HL-60 (cell line): Measurements from ENCODE around the gene KRT17.
"Not testable (repeated sequence)": the region's sequence is repeated elsewhere in the genome, so short reads cannot be mapped to it uniquely, and the experiment has no call there.

Source experiments
- POLR2AphosphoS5 ChIP-seq: IDR thresholded peaks from 2 replicates; pipeline ENCODE4 v1.6.1; 2012; ENCODE audit warnings: low read depth
- SPI1 ChIP-seq: IDR thresholded peaks from 2 replicates; pipeline ENCODE4 v1.6.1; 2012; ENCODE audit warnings: low read depth, mild to moderate bottlenecking, borderline replicate concordance
- TF ChIP-seq, protein P1 (sequence below): IDR thresholded peaks from one replicate; pipeline ENCODE4 v1.5.1; 2011; ENCODE audit warnings: low read length, control low read depth, inconsistent platforms; ENCODE audit not compliant: insufficient read depth
- TF ChIP-seq, protein P2 (sequence below): IDR thresholded peaks from 2 replicates; pipeline ENCODE4 v1.6.1; 2012; ENCODE audit warnings: low read depth; ENCODE audit not compliant: insufficient replicate concordance

DNA sequence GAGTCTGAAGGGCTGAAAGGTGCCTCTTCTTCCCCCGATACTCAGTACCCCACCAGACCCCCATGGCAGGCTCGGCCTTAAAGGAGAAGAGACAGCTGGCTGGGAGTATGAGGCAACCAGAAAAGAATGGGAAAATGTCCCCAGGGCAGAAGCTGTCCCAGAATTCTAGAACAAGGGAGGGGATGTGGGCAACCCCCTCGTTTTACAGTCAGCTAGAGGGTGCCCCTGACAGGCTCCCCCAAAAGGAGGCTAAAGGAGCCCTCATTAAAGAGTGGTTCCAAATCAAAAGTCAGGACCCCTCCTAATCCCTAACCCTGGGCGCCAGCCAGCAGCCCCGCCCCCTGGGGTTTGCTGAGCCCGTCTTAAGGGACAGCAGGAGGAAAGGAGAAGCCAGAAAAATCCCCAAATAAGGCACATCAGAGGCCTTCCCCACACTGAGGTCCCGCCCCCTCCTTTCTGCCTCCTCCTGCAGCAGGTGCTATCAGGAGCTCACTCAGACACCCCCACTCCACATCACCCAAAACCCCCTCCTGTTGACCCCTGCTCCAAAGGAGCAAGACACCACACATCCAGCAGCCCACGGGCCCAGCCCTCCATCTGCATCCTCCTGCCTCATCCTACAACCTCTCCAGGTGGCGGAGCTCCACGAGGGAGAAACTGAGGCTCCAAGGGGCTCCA, 1.1 kb downstream of the KRT17 start:
- not testable (repeated sequence) for TF ChIP-seq POLR2AphosphoS5, SPI1
- TF ChIP-seq, protein P1, sequence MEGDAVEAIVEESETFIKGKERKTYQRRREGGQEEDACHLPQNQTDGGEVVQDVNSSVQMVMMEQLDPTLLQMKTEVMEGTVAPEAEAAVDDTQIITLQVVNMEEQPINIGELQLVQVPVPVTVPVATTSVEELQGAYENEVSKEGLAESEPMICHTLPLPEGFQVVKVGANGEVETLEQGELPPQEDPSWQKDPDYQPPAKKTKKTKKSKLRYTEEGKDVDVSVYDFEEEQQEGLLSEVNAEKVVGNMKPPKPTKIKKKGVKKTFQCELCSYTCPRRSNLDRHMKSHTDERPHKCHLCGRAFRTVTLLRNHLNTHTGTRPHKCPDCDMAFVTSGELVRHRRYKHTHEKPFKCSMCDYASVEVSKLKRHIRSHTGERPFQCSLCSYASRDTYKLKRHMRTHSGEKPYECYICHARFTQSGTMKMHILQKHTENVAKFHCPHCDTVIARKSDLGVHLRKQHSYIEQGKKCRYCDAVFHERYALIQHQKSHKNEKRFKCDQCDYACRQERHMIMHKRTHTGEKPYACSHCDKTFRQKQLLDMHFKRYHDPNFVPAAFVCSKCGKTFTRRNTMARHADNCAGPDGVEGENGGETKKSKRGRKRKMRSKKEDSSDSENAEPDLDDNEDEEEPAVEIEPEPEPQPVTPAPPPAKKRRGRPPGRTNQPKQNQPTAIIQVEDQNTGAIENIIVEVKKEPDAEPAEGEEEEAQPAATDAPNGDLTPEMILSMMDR, result not testable (repeated sequence)
- TF ChIP-seq, protein P2, sequence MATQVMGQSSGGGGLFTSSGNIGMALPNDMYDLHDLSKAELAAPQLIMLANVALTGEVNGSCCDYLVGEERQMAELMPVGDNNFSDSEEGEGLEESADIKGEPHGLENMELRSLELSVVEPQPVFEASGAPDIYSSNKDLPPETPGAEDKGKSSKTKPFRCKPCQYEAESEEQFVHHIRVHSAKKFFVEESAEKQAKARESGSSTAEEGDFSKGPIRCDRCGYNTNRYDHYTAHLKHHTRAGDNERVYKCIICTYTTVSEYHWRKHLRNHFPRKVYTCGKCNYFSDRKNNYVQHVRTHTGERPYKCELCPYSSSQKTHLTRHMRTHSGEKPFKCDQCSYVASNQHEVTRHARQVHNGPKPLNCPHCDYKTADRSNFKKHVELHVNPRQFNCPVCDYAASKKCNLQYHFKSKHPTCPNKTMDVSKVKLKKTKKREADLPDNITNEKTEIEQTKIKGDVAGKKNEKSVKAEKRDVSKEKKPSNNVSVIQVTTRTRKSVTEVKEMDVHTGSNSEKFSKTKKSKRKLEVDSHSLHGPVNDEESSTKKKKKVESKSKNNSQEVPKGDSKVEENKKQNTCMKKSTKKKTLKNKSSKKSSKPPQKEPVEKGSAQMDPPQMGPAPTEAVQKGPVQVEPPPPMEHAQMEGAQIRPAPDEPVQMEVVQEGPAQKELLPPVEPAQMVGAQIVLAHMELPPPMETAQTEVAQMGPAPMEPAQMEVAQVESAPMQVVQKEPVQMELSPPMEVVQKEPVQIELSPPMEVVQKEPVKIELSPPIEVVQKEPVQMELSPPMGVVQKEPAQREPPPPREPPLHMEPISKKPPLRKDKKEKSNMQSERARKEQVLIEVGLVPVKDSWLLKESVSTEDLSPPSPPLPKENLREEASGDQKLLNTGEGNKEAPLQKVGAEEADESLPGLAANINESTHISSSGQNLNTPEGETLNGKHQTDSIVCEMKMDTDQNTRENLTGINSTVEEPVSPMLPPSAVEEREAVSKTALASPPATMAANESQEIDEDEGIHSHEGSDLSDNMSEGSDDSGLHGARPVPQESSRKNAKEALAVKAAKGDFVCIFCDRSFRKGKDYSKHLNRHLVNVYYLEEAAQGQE, result not testable (repeated sequence)
